Effector memory CD4-positive, alpha-beta T cell (primary cell): ENCODE data around the gene CTSE.

Experiments used
- DNase-seq, 3 donors: peaks; one replicate each; pipeline ENCODE4 v3.0.0-alpha.2; 2020
- H3K27ac ChIP-seq: 2 replicates; pipeline ENCODE4 v1.7.0; 2013; ENCODE audit warnings: mild to moderate bottlenecking, low read length, moderate library complexity; ENCODE audit not compliant: insufficient read depth, poor library complexity, severe bottlenecking
- H3K27me3 ChIP-seq: replicated peaks from 2 replicates; pipeline ENCODE4 v1.7.0; 2013; ENCODE audit warnings: mild to moderate bottlenecking, low read length; ENCODE audit not compliant: insufficient read depth, control insufficient read depth, poor library complexity, severe bottlenecking
- H3K36me3 ChIP-seq: 2 replicates; pipeline ENCODE4 v1.7.0; 2013; ENCODE audit warnings: mild to moderate bottlenecking, low read length, moderate library complexity; ENCODE audit not compliant: control insufficient read depth, insufficient read depth
- H3K4me1 ChIP-seq: 2 replicates; pipeline ENCODE4 v1.7.0; 2013; ENCODE audit warnings: low read length, mild to moderate bottlenecking; ENCODE audit not compliant: control insufficient read depth, insufficient read depth, poor library complexity, severe bottlenecking
- H3K4me3 ChIP-seq: 2 replicates; pipeline ENCODE4 v1.7.0; 2013; ENCODE audit warnings: low read length, low read depth, mild to moderate bottlenecking; ENCODE audit not compliant: insufficient read depth, poor library complexity, severe bottlenecking
- H3K9me3 ChIP-seq: 2 replicates; pipeline ENCODE4 v1.7.0; 2013; ENCODE audit warnings: mild to moderate bottlenecking, low read length, moderate library complexity; ENCODE audit not compliant: control insufficient read depth

The CTSE gene

GRCh38 chr1:206050655-206051235, 27.1 kb upstream of the CTSE start:
- Histone ChIP-seq H3K9me3 (no peaks in the 10 kb centered on the region), H3K27me3 (no peaks in the 10 kb centered on the region), H3K36me3 (no peaks in the 10 kb centered on the region), H3K4me3 (no peak overlapping the region), H3K4me1 (peaks cover 2% of the 10 kb centered on the region), H3K27ac (no peak overlapping the region)
- DNase-seq: peak in 2 of 3 donors; percentile 17 to 25

- DNase-seq: no peak
- no peaks in the 10 kb centered on the region for H3K27me3 ChIP-seq
- H3K4me3 ChIP-seq: no peak overlapping the region
- H3K27ac ChIP-seq: no peak overlapping the region
- no peaks in the 10 kb centered on the region for H3K36me3 ChIP-seq
- H3K4me1 ChIP-seq: peaks cover 2% of the 10 kb centered on the region
- no peaks in the 10 kb centered on the region for H3K9me3 ChIP-seq
Observed at GRCh38 chr1:206049919-206050600, 26.4 kb upstream of the CTSE start.

- Histone ChIP-seq H3K27ac (no peak overlapping the region), H3K4me1 (peaks cover 2% of the 10 kb centered on the region), H3K27me3 (no peaks in the 10 kb centered on the region), H3K4me3 (no peak overlapping the region), H3K36me3 (no peaks in the 10 kb centered on the region), H3K9me3 (no peaks in the 10 kb centered on the region)
- DNase-seq: no peak
Observed at GRCh38 chr1:206049293-206049692, 25.6 kb upstream of the CTSE start.

- DNase-seq: no peak
- H3K4me1 ChIP-seq: peaks cover 2% of the 10 kb centered on the region
Observed at GRCh38 chr1:206048582-206048981, 24.9 kb upstream of the CTSE start.

GRCh38 chr1:206047271-206047670, 23.6 kb upstream of the CTSE start:
- Histone ChIP-seq H3K36me3 (no peaks in the 10 kb centered on the region), H3K4me1 (peaks cover 2% of the 10 kb centered on the region), H3K27ac (no peak overlapping the region), H3K27me3 (no peaks in the 10 kb centered on the region), H3K9me3 (no peaks in the 10 kb centered on the region), H3K4me3 (no peak overlapping the region)
- no peak for DNase-seq

More at GRCh38 chr1:206048582-206048981, 24.9 kb upstream of the CTSE start:
- H3K36me3 ChIP-seq: no peaks in the 10 kb centered on the region
- H3K27me3 ChIP-seq: no peaks in the 10 kb centered on the region
- no peak overlapping the region for H3K4me3 ChIP-seq
- H3K9me3 ChIP-seq: no peaks in the 10 kb centered on the region
- H3K27ac ChIP-seq: no peak overlapping the region

GRCh38 chr1:206041640-206042039, 17.9 kb upstream of the CTSE start:
- no peak for DNase-seq
- Histone ChIP-seq H3K36me3 (no peaks in the 10 kb centered on the region), H3K9me3 (no peaks in the 10 kb centered on the region), H3K4me1 (no peaks in the 10 kb centered on the region), H3K4me3 (no peak overlapping the region), H3K27ac (no peak overlapping the region), H3K27me3 (no peaks in the 10 kb centered on the region)

GRCh38 chr1:206040328-206040727, 16.6 kb upstream of the CTSE start:
- H3K9me3 ChIP-seq: no peaks in the 10 kb centered on the region
- H3K27ac ChIP-seq: no peak overlapping the region
- no peaks in the 10 kb centered on the region for H3K36me3 ChIP-seq
- no peak for DNase-seq
- no peak overlapping the region for H3K4me3 ChIP-seq
- H3K4me1 ChIP-seq: no peaks in the 10 kb centered on the region
- H3K27me3 ChIP-seq: no peaks in the 10 kb centered on the region

- Histone ChIP-seq H3K27ac (no peak overlapping the region), H3K27me3 (no peaks in the 10 kb centered on the region), H3K4me1 (no peaks in the 10 kb centered on the region)
Observed at GRCh38 chr1:206039046-206039973, 15.6 kb upstream of the CTSE start.

GRCh38 chr1:206037581-206037980, 13.9 kb upstream of the CTSE start:
- Histone ChIP-seq H3K9me3 (no peaks in the 10 kb centered on the region), H3K27me3 (no peaks in the 10 kb centered on the region), H3K4me3 (no peak overlapping the region), H3K27ac (no peak overlapping the region), H3K36me3 (no peaks in the 10 kb centered on the region), H3K4me1 (no peaks in the 10 kb centered on the region)
- DNase-seq: no peak

More at GRCh38 chr1:206039046-206039973, 15.6 kb upstream of the CTSE start:
- H3K4me3 ChIP-seq: no peak overlapping the region
- no peaks in the 10 kb centered on the region for H3K9me3 ChIP-seq
- H3K36me3 ChIP-seq: no peaks in the 10 kb centered on the region
- no peak for DNase-seq
